ENCODE measurements around the gene DCTN5.

Gene DCTN5

DNA sequence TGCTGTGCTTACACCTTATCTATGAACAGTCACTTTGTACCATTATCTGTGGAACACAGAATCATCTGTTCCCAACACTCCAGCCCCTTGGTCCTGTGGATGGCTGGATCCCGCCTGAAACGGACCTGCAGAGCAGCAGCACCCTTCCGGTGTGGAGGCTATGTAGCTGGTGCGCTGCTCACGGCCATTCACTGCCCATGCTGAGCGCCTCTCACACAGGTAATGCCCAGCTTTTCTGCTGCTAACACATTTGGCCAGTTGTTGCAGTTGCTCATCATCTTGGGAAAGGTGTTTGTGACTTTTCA is 26.0 kb downstream of the DCTN5 start:
- H3K4me1 ChIP-seq = no peaks in the 10 kb centered on the region
- H3K36me3 ChIP-seq (ENCODE audit: control insufficient read depth, insufficient read depth, low read length) = no peaks in the 10 kb centered on the region
- H3K4me3 ChIP-seq (ENCODE audit: low read depth, low read length) = no peak overlapping the region
- no peak overlapping the region for H3K27ac ChIP-seq
- TF ChIP-seq, protein P1, sequence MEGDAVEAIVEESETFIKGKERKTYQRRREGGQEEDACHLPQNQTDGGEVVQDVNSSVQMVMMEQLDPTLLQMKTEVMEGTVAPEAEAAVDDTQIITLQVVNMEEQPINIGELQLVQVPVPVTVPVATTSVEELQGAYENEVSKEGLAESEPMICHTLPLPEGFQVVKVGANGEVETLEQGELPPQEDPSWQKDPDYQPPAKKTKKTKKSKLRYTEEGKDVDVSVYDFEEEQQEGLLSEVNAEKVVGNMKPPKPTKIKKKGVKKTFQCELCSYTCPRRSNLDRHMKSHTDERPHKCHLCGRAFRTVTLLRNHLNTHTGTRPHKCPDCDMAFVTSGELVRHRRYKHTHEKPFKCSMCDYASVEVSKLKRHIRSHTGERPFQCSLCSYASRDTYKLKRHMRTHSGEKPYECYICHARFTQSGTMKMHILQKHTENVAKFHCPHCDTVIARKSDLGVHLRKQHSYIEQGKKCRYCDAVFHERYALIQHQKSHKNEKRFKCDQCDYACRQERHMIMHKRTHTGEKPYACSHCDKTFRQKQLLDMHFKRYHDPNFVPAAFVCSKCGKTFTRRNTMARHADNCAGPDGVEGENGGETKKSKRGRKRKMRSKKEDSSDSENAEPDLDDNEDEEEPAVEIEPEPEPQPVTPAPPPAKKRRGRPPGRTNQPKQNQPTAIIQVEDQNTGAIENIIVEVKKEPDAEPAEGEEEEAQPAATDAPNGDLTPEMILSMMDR (IDR thresholded peaks at IDR 0.05) = no peak
- H2AFZ ChIP-seq = no peak overlapping the region
- no peaks in the 10 kb centered on the region for H3K79me2 ChIP-seq
- H3K9me3 ChIP-seq (ENCODE audit: control insufficient read depth, low read length) = no peaks in the 10 kb centered on the region
- no peak overlapping the region for H3K9ac ChIP-seq
- H3K4me2 ChIP-seq (ENCODE audit: low read length) = no peak overlapping the region
- H3K27me3 ChIP-seq (ENCODE audit: control insufficient read depth, insufficient read depth, low read length) = no peaks in the 10 kb centered on the region

DNA sequence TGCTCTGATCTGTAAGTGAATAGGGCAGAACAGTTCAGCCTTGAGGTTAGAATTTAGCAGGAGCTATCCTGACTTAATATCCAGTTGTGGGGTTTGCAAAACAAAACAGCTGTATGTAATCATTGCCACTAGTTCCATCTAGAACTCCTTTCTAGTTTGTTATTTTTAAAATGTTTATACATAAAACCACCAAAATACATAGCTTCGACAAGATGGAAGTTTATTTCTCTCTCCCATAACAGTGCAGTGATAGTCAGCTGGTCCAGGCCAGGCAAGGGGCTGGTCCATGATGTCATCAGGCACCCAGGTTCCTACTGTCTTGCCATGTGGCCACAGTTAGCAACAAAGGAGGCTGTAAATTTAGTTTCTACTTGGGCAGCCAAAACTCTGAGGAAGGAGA is 27.0 kb downstream of the DCTN5 start:
- no peak overlapping the region for H3K4me2 ChIP-seq (ENCODE audit: low read length)
- no peak overlapping the region for H3K9ac ChIP-seq
- no peak overlapping the region for H3K27ac ChIP-seq
- H3K4me3 ChIP-seq (ENCODE audit: low read depth, low read length) = no peak overlapping the region
- H2AFZ ChIP-seq = no peak overlapping the region
- H3K79me2 ChIP-seq = no peaks in the 10 kb centered on the region
- no peaks in the 10 kb centered on the region for H3K4me1 ChIP-seq
- no peaks in the 10 kb centered on the region for H3K9me3 ChIP-seq (ENCODE audit: control insufficient read depth, low read length)
- no peaks in the 10 kb centered on the region for H3K27me3 ChIP-seq (ENCODE audit: control insufficient read depth, insufficient read depth, low read length)
- TF ChIP-seq, protein P1 (IDR thresholded peaks at IDR 0.05) = no peak
- no peaks in the 10 kb centered on the region for H3K36me3 ChIP-seq (ENCODE audit: control insufficient read depth, insufficient read depth, low read length)

- TF ChIP-seq, protein P1 (IDR thresholded peaks at IDR 0.05) = no peak
- H2AFZ ChIP-seq = no peak overlapping the region
- no peak overlapping the region for H3K4me2 ChIP-seq (ENCODE audit: low read length)
- no peak overlapping the region for H3K4me3 ChIP-seq (ENCODE audit: low read depth, low read length)
- no peaks in the 10 kb centered on the region for H3K9me3 ChIP-seq (ENCODE audit: control insufficient read depth, low read length)
- no peaks in the 10 kb centered on the region for H3K36me3 ChIP-seq (ENCODE audit: control insufficient read depth, insufficient read depth, low read length)
- no peak overlapping the region for H3K9ac ChIP-seq
- H3K27me3 ChIP-seq (ENCODE audit: control insufficient read depth, insufficient read depth, low read length) = no peaks in the 10 kb centered on the region
- no peaks in the 10 kb centered on the region for H3K79me2 ChIP-seq
- H3K4me1 ChIP-seq = no peaks in the 10 kb centered on the region
- H3K27ac ChIP-seq = no peak overlapping the region
These were observed 27.6 kb downstream of the DCTN5 start for GRCh38 chr16:23668873-23669272.

- Histone ChIP-seq H3K9ac (no peak overlapping the region), H3K27ac (no peak overlapping the region), H3K9me3 (ENCODE audit: control insufficient read depth, low read length) (no peaks in the 10 kb centered on the region), H3K79me2 (no peaks in the 10 kb centered on the region), H3K4me3 (ENCODE audit: low read depth, low read length) (no peak overlapping the region), H2AFZ (no peak overlapping the region), H3K36me3 (ENCODE audit: control insufficient read depth, insufficient read depth, low read length) (no peaks in the 10 kb centered on the region), H3K4me1 (no peaks in the 10 kb centered on the region), H3K27me3 (ENCODE audit: control insufficient read depth, insufficient read depth, low read length) (no peaks in the 10 kb centered on the region), H3K4me2 (ENCODE audit: low read length) (no peak overlapping the region)
- TF ChIP-seq, protein P1 (IDR thresholded peaks at IDR 0.05) = no peak
These were observed 29.0 kb downstream of the DCTN5 start for GRCh38 chr16:23670137-23670776.

DNA sequence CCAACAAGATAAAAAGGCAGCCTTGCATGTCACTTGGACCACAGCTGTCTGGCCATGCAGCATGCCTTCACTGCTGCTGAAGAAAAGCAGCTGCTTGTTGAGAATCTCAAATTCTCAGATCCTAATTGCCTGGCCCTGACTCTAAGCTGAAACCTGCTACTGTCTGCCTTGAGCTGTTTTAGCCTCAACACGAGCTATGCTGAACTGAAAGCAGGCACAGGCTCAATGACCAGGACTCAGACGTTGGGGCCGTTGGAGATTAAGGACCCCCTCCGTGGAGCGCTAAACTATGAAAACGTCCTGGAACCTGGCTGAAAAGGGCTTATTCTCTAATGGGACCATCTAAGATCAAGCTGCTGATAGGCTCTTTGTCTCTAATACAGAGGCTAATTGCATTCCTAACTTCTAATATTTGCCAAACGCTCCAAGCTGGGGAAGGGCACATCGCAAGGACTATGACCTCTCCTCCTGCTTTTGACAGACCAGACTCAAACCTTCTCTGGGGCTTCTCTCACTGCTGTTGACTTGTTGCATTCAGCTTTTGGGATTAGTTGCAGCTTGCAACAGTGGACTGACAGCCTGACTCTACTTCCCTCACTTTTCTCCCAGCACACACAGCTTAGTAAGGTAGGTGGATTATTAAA is 32.8 kb downstream of the DCTN5 start:
- H3K4me3 ChIP-seq (ENCODE audit: low read depth, low read length) = no peak overlapping the region
- H3K4me1 ChIP-seq = no peaks in the 10 kb centered on the region
- no peak overlapping the region for H3K27ac ChIP-seq
- H3K9me3 ChIP-seq (ENCODE audit: control insufficient read depth, low read length) = no peaks in the 10 kb centered on the region
- no peaks in the 10 kb centered on the region for H3K79me2 ChIP-seq
- H2AFZ ChIP-seq = no peak overlapping the region
- TF ChIP-seq, protein P1 (IDR thresholded peaks at IDR 0.05) = no peak
- no peaks in the 10 kb centered on the region for H3K27me3 ChIP-seq (ENCODE audit: control insufficient read depth, insufficient read depth, low read length)
- no peak overlapping the region for H3K4me2 ChIP-seq (ENCODE audit: low read length)
- no peak overlapping the region for H3K9ac ChIP-seq
- no peaks in the 10 kb centered on the region for H3K36me3 ChIP-seq (ENCODE audit: control insufficient read depth, insufficient read depth, low read length)
